Measurements from ENCODE around the gene KANSL1L.

KANSL1L gene

DNA sequence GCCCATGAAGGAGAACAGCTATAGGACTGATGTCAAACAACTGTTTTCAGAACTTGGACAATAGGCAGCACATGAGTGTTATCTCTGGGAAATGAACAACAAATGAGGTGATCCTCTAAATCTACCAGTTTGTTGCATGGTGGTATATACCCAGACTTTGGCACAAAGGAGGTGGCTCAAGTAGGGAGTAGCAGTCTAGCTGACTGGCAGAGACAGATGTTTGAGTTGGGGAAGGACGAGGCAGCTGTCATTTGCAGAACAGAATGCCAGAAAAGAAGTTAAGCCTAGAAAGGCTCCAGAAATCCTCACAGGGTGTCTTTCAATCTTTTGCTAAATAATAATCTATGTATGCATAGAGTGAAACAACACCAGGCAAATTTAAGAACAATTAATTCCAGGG is 121.4 kb downstream of the KANSL1L start:
- Mint-ChIP-seq H3K27ac (no peak overlapping the region), H3K9me3 (peaks cover 21% of the 10 kb centered on the region), H3K36me3 (ENCODE audit: low read depth) (peaks cover 57% of the 10 kb centered on the region), H3K27me3 (ENCODE audit: low read depth, poor library complexity) (no peaks in the 10 kb centered on the region), H3K4me3 (no peak overlapping the region), H3K4me1 (no peaks in the 10 kb centered on the region)
- no peak for TF ChIP-seq CTCF (IDR thresholded peaks at IDR 0.05)
- no peak for DNase-seq

DNA sequence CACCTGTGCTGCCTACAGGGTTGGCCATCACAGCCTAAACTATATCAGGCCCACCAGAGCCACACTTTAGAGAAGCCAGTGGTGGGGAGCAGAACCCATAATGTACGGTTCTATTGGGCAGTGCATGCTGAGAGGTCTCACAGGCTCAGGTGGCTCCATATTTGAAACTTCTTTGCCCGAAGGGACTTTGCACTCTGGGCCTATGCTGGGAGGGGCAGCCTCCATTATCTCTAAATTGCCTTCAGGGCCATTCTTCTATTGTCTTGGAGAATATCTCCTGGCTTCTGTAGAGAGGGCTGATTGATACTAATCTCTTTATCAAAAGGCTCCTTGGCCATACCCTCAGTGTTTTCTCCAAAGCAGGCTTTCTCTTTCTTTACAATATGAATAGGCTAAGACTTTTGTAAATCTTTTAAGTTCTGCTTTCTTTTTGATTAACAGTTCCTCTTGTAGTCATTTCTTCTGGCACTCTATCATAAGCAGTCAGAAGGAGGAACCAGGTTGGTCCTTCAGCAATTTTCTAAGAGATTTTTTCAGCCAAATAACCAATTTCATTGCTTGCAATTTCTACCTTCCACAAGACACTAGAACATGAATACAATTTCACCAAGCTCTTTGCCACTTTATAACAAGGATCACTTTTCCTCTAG is 124.2 kb downstream of the KANSL1L start:
- Mint-ChIP-seq H3K4me1 (no peaks in the 10 kb centered on the region), H3K4me3 (no peak overlapping the region), H3K36me3 (ENCODE audit: low read depth) (peaks cover 38% of the 10 kb centered on the region), H3K27ac (no peak overlapping the region), H3K9me3 (peaks cover 6% of the 10 kb centered on the region), H3K27me3 (ENCODE audit: low read depth, poor library complexity) (no peaks in the 10 kb centered on the region)
- TF ChIP-seq CTCF (IDR thresholded peaks at IDR 0.05): no peak
- no peak for DNase-seq

DNA sequence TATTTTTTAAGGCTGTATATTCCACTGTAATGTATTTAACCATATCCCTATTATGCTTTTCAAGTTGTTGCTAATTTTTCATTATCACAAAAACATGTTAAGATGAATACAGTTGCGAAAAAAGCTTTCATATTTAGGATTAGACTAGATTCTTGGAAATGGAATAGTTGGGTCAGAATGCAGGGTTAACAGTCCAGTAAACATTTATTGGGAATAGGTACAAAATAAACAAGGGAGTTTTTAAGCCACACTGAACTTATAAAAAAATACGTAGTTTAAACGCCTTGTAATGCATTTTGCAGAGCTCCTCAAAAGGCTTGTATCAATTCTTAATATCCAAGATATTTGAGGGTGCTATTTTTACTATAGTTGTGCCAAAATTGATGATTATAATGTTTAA is 133.1 kb downstream of the KANSL1L start:
- Mint-ChIP-seq H3K27ac (no peak overlapping the region), H3K9me3 (no peaks in the 10 kb centered on the region), H3K4me1 (no peaks in the 10 kb centered on the region), H3K27me3 (ENCODE audit: low read depth, poor library complexity) (peaks cover under 1% of the 10 kb centered on the region), H3K36me3 (ENCODE audit: low read depth) (peaks cover 14% of the 10 kb centered on the region), H3K4me3 (no peak overlapping the region)
- TF ChIP-seq CTCF (IDR thresholded peaks at IDR 0.05): no peak
- no peak for DNase-seq

DNA sequence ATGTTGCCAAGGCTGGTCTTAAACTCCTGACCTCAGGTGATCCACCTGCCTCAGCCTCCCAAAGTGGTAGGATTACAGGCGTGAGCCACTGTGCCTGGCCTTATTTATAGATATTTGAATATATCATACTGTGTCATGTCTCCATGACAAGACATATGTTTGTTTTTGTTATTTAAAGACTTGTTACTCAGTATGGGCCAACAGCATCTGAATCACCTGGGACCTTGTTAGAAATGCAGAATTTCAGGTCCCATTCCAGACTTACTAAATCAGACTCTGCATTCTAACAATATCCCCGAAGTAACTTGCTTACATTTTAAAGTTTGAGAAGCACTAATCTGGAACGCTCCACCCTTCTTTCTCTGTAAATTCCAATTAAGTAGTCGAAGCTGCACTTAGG is 135.5 kb downstream of the KANSL1L start:
- H3K4me1 Mint-ChIP-seq: no peaks in the 10 kb centered on the region
- TF ChIP-seq CTCF (IDR thresholded peaks at IDR 0.05): no peak
- no peak overlapping the region for H3K27ac Mint-ChIP-seq
- peaks cover 18% of the 10 kb centered on the region for H3K36me3 Mint-ChIP-seq (ENCODE audit: low read depth)
- H3K9me3 Mint-ChIP-seq: no peaks in the 10 kb centered on the region
- no peak overlapping the region for H3K4me3 Mint-ChIP-seq
- no peak for DNase-seq
- peaks cover 5% of the 10 kb centered on the region for H3K27me3 Mint-ChIP-seq (ENCODE audit: low read depth, poor library complexity)

GRCh38 chr2:210034087-210034683 is 137.0 kb downstream of the KANSL1L start:
- peaks cover 18% of the 10 kb centered on the region for H3K36me3 Mint-ChIP-seq (ENCODE audit: low read depth)
- peaks cover 5% of the 10 kb centered on the region for H3K27me3 Mint-ChIP-seq (ENCODE audit: low read depth, poor library complexity)
- H3K27ac Mint-ChIP-seq: peak overlapping the region; percentile 3
- no peak overlapping the region for H3K4me3 Mint-ChIP-seq
- no peak for DNase-seq
- no peaks in the 10 kb centered on the region for H3K9me3 Mint-ChIP-seq
- H3K4me1 Mint-ChIP-seq: no peaks in the 10 kb centered on the region
- TF ChIP-seq CTCF (IDR thresholded peaks at IDR 0.05): no peak

DNA sequence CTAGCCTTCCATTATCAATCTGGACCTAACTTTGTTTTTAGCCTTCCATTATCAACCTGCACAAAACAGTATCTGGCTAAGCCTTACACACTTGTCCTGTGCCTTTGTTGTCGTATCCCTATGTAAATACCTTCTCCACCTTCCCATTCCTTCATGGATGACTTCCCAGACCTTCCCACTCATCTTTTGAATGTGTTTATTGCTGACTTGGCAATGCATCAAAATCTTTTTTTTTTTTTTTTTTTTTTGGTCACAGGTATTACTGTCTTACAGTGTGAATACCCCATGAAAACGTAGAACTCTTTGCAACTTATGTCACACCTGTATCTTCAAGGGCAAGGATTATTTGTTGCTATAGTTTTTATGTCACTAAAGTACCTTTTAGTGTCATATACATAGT is 143.0 kb downstream of the KANSL1L start:
- H3K9me3 Mint-ChIP-seq: no peaks in the 10 kb centered on the region
- peaks cover 43% of the 10 kb centered on the region for H3K36me3 Mint-ChIP-seq (ENCODE audit: low read depth)
- H3K4me3 Mint-ChIP-seq: no peak overlapping the region
- DNase-seq: no peak
- no peak for TF ChIP-seq CTCF (IDR thresholded peaks at IDR 0.05)
- H3K4me1 Mint-ChIP-seq: no peaks in the 10 kb centered on the region
- peak overlapping the region; percentile 62 for H3K27ac Mint-ChIP-seq
- H3K27me3 Mint-ChIP-seq (ENCODE audit: low read depth, poor library complexity): peaks cover 5% of the 10 kb centered on the region

All from nephron progenitor cell (in vitro differentiated cells).